ENCODE results near the gene ARAP3. TPM values are rescaled to one million over a fixed set of nuclear protein-coding genes. Genes with fewer than 3 reads are reported as not detected.

ARAP3 gene
- total and polyA plus RNA-seq, 2 donors = 0.71 to 4.2 TPM

DNA sequence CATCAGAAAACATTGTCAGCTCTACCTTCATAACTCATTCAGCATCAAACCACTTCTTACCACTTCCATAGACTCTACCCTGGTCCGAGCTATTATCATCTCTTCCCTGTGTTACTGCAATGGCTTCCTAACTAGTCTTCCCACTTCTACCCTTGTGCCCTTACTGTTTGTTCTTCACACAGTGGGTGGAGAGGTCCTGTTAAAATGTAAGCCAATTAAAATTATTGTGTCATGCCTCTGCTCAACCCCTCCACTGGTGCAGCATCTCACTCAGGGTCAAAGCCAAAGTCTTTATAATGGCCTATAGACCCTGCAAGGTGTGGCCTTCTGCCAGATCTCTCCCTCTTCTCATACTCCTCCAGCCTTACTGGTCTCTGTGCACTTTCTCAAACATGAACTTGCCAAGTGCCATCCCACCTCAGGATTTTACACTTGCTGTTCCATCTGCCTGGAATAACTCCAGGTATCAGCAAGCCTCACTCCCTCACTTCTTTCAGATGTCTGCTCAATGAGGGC is 22.8 kb upstream of the ARAP3 start:
- H3K9me3 ChIP-seq (ENCODE audit: control insufficient read depth in 2 of 2, insufficient read depth in 1 of 2, low read length in 1 of 2) = no peaks in the 10 kb centered on the region
- WGBS = 81% methylated on average over 1 of the region's 1 CpG
- H3K4me3 ChIP-seq (ENCODE audit: low read length in 2 of 2) = no peak overlapping the region
- no peak for DNase-seq (ENCODE audit: low read depth in 6 of 9, low spot score in 9 of 9)
- H3K27me3 ChIP-seq (ENCODE audit: control insufficient read depth in 2 of 2, insufficient read depth in 1 of 2, low read length in 1 of 2) = peaks cover 32 to 92% of the 10 kb centered on the region in 2 donors
- H3K27ac ChIP-seq (ENCODE audit: low read depth in 1 of 2, low read length in 1 of 2) = no peak overlapping the region
- H3K36me3 ChIP-seq (ENCODE audit: control insufficient read depth in 2 of 2, insufficient read depth in 2 of 2, low read length in 1 of 2) = no peaks in the 10 kb centered on the region
- H3K4me1 ChIP-seq (ENCODE audit: control insufficient read depth in 2 of 2, insufficient read depth in 2 of 2, low read length in 2 of 2) = peaks cover 2 to 14% of the 10 kb centered on the region in 2 donors

DNA sequence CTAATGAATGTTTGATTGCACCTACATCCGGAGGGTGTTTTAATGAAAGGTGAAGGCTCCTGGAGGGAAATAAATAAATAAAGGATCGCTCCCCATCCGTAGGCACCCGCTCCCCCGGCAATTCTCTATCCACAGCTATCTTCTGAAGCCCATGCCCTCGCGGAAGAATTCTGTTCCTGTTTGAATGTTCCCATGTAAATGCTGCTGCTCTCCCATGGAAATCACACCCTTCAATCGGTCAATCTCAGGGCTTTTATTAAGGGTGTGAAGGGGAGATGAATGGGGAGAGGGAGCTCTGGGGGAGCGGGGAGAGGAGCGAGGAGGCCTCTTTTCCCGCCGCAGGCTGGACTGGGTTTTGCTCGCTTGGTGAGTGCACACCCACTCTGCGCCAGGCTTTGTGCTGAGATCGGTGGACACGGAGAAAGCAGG is 21.1 kb upstream of the ARAP3 start:
- 17% methylated on average over 16 of the region's 16 CpGs for WGBS

DNA sequence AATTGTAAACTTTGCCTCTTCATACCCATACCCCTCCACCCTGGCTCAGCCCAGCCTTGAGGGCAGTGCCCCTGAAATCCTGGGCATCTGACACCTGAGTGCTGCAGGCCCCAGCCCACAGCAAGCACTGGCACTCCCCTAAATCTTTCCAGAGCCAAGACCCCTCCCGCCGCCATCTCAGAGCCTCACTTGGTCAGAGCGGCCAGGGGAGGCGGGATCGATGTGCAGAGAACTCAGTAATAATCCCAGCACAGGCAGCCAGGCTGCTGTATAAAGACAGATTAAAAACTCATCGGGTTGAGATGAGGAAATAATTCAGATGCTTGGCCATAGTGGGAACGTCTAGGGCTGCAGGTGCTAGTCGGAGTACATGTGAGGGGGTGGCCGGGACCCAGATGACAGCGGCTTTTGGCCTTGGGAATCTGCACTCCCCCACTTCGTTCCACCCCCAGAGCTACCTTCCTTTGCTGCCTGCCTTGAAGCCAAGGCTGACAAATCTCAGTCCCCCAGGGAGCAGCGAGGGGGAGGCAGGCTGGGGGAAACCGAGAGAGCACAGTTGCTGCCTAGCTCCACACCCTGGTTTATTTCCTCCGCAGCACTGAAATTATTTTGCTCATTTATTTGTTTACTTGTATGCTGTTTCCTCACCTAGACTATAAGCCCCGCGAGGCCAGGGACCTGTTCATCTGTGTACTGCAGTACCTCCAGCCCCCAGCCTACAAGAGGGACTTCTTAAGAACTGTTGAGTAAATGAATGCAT is 19.5 kb upstream of the ARAP3 start:
- no peak overlapping the region for H3K27ac ChIP-seq (ENCODE audit: low read depth in 1 of 2, low read length in 1 of 2)
- H3K9me3 ChIP-seq (ENCODE audit: control insufficient read depth in 2 of 2, insufficient read depth in 1 of 2, low read length in 1 of 2) = no peaks in the 10 kb centered on the region
- peaks cover 2 to 14% of the 10 kb centered on the region in 2 donors for H3K4me1 ChIP-seq (ENCODE audit: control insufficient read depth in 2 of 2, insufficient read depth in 2 of 2, low read length in 2 of 2)
- no peaks in the 10 kb centered on the region for H3K36me3 ChIP-seq (ENCODE audit: control insufficient read depth in 2 of 2, insufficient read depth in 2 of 2, low read length in 1 of 2)
- H3K27me3 ChIP-seq (ENCODE audit: control insufficient read depth in 2 of 2, insufficient read depth in 1 of 2, low read length in 1 of 2) = peaks cover 34 to 97% of the 10 kb centered on the region in 2 donors
- H3K4me3 ChIP-seq (ENCODE audit: low read length in 2 of 2) = no peak overlapping the region
- 36% methylated on average over 16 of the region's 16 CpGs for WGBS
- DNase-seq (ENCODE audit: low read depth in 6 of 9, low spot score in 9 of 9) = no peak

More for the DNA sequence above, 21.1 kb upstream of the ARAP3 start:
- H3K27ac ChIP-seq (ENCODE audit: low read depth in 1 of 2, low read length in 1 of 2) = no peak overlapping the region
- H3K36me3 ChIP-seq (ENCODE audit: control insufficient read depth in 2 of 2, insufficient read depth in 2 of 2, low read length in 1 of 2) = no peaks in the 10 kb centered on the region
- no peak for DNase-seq (ENCODE audit: low read depth in 6 of 9, low spot score in 9 of 9)
- no peak overlapping the region for H3K4me3 ChIP-seq (ENCODE audit: low read length in 2 of 2)
- H3K9me3 ChIP-seq (ENCODE audit: control insufficient read depth in 2 of 2, insufficient read depth in 1 of 2, low read length in 1 of 2) = no peaks in the 10 kb centered on the region
- peaks cover 32 to 93% of the 10 kb centered on the region in 2 donors for H3K27me3 ChIP-seq (ENCODE audit: control insufficient read depth in 2 of 2, insufficient read depth in 1 of 2, low read length in 1 of 2)
- peaks cover 2 to 14% of the 10 kb centered on the region in 2 donors for H3K4me1 ChIP-seq (ENCODE audit: control insufficient read depth in 2 of 2, insufficient read depth in 2 of 2, low read length in 2 of 2)

DNA sequence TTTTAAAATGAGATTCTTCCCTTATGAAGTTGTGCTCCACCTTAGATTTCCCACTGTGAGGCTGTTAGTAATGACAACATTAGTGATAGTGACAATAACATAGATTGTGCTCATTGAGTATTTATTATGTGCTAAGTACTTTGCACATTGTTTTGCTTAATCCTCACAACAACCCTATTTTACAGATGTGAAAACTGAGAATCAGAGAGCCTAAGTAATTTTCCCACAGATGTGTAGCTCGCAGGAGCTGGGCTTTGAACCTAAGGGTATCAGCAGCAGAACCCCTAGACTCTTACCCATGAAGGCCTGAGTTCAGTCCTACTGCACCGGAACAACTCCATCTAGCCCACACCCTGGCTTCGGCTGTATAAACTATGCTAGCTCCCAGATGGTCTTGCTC is 15.6 kb upstream of the ARAP3 start:
- H3K36me3 ChIP-seq (ENCODE audit: control insufficient read depth in 2 of 2, insufficient read depth in 2 of 2, low read length in 1 of 2) = no peaks in the 10 kb centered on the region
- peaks cover 18 to 86% of the 10 kb centered on the region in 2 donors for H3K27me3 ChIP-seq (ENCODE audit: control insufficient read depth in 2 of 2, insufficient read depth in 1 of 2, low read length in 1 of 2)
- 96% methylated on average over 3 of the region's 3 CpGs for WGBS

DNA sequence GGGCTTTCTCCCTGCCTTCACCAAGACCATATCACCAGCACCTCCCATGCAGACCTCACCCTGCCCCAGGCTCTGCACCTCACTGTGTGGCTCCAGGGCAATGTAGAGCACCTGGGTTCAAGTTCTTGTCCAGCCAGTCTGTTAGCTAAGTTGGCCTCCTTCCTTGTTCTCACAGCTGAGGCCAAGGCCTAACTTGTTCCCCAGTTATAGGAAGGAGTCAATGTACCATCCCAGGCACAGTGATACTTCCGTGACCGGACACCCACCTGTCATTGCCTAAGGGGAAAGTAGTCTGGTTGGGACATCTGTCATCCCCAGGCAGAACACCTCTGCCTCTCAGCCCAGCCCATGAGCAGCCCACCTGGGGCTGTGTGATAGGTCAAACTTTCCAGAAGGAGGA is 14.4 kb upstream of the ARAP3 start:
- Histone ChIP-seq H3K36me3 (ENCODE audit: control insufficient read depth in 2 of 2, insufficient read depth in 2 of 2, low read length in 1 of 2) (no peaks in the 10 kb centered on the region), H3K4me1 (ENCODE audit: control insufficient read depth in 2 of 2, insufficient read depth in 2 of 2, low read length in 2 of 2) (peaks cover 0 to 8% of the 10 kb centered on the region in 2 donors), H3K9me3 (ENCODE audit: control insufficient read depth in 2 of 2, insufficient read depth in 1 of 2, low read length in 1 of 2) (no peaks in the 10 kb centered on the region), H3K27me3 (ENCODE audit: control insufficient read depth in 2 of 2, insufficient read depth in 1 of 2, low read length in 1 of 2) (peaks cover 8 to 85% of the 10 kb centered on the region in 2 donors), H3K27ac (ENCODE audit: low read depth in 1 of 2, low read length in 1 of 2) (no peak overlapping the region), H3K4me3 (ENCODE audit: low read length in 2 of 2) (no peak overlapping the region)
- 97% methylated on average over 2 of the region's 2 CpGs for WGBS
- no peak for DNase-seq (ENCODE audit: low read depth in 6 of 9, low spot score in 9 of 9)

More for the DNA sequence above, 15.6 kb upstream of the ARAP3 start:
- no peak for DNase-seq (ENCODE audit: low read depth in 6 of 9, low spot score in 9 of 9)
- Histone ChIP-seq H3K27ac (ENCODE audit: low read depth in 1 of 2, low read length in 1 of 2) (no peak overlapping the region), H3K4me1 (ENCODE audit: control insufficient read depth in 2 of 2, insufficient read depth in 2 of 2, low read length in 2 of 2) (peaks cover 2 to 10% of the 10 kb centered on the region in 2 donors), H3K4me3 (ENCODE audit: low read length in 2 of 2) (no peak overlapping the region), H3K9me3 (ENCODE audit: control insufficient read depth in 2 of 2, insufficient read depth in 1 of 2, low read length in 1 of 2) (no peaks in the 10 kb centered on the region)

DNA sequence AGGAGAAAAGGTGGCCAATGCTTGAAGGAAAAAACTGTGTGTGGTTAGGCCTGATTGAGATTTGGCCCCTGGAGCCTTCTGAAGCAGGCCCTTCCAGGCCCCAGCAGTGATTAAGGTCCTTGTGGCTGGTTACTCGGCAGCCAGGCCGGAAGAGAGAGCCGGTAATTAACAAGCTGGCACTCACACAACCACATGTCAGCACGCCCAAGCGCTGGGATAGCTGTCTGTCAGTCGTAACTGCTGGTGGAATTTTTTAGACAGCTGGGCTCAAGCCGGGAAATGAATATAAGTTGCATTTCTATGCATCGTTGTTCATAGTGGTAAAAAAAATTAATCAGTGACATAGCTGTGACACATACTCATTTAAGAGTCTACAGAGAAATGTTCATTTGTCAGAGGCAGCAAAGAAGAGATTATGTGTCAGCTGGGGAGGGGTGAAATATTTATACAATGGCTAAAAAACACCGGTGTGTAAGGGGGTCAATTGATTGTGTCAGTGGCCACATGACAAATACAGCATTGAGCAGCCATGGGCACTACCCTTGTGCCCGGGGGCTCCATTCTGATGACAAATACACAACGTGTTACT is 13.7 kb upstream of the ARAP3 start:
- Histone ChIP-seq H3K4me3 (ENCODE audit: low read length in 2 of 2) (no peak overlapping the region), H3K4me1 (ENCODE audit: control insufficient read depth in 2 of 2, insufficient read depth in 2 of 2, low read length in 2 of 2) (peaks cover 0 to 8% of the 10 kb centered on the region in 2 donors), H3K9me3 (ENCODE audit: control insufficient read depth in 2 of 2, insufficient read depth in 1 of 2, low read length in 1 of 2) (no peaks in the 10 kb centered on the region), H3K27ac (ENCODE audit: low read depth in 1 of 2, low read length in 1 of 2) (no peak overlapping the region), H3K36me3 (ENCODE audit: control insufficient read depth in 2 of 2, insufficient read depth in 2 of 2, low read length in 1 of 2) (no peaks in the 10 kb centered on the region), H3K27me3 (ENCODE audit: control insufficient read depth in 2 of 2, insufficient read depth in 1 of 2, low read length in 1 of 2) (peaks cover 2 to 85% of the 10 kb centered on the region in 2 donors)
- DNase-seq (ENCODE audit: low read depth in 6 of 9, low spot score in 9 of 9) = no peak
- WGBS = 92% methylated on average over 11 of the region's 11 CpGs

DNA sequence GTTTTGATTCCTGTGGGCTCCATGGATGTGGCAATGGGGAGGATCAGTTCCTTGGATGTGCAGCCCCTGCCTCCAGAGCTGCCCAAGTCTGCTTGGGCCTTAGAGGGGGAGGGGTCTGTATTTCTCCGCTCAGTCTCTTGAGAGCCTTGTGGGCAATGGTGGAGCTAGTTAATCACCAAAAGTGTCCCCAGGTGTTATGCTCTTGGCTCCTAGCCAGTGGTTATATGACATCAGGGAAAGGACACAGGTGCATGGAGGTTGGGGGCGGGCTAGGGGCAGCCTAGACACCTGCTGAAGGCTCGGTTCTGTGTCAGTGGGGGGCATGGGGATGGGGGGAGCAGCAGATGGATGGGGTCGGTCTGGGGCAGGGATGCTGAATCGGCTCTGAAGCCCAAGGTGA is 12.4 kb upstream of the ARAP3 start:
- WGBS = 80% methylated on average over 5 of the region's 5 CpGs
- DNase-seq (ENCODE audit: low read depth in 6 of 9, low spot score in 9 of 9) = no peak
- Histone ChIP-seq H3K27me3 (ENCODE audit: control insufficient read depth in 2 of 2, insufficient read depth in 1 of 2, low read length in 1 of 2) (peaks cover 2 to 85% of the 10 kb centered on the region in 2 donors), H3K27ac (ENCODE audit: low read depth in 1 of 2, low read length in 1 of 2) (no peak overlapping the region), H3K4me1 (ENCODE audit: control insufficient read depth in 2 of 2, insufficient read depth in 2 of 2, low read length in 2 of 2) (peaks cover 0 to 8% of the 10 kb centered on the region in 2 donors), H3K36me3 (ENCODE audit: control insufficient read depth in 2 of 2, insufficient read depth in 2 of 2, low read length in 1 of 2) (no peaks in the 10 kb centered on the region), H3K9me3 (ENCODE audit: control insufficient read depth in 2 of 2, insufficient read depth in 1 of 2, low read length in 1 of 2) (no peaks in the 10 kb centered on the region), H3K4me3 (ENCODE audit: low read length in 2 of 2) (no peak overlapping the region)

DNA sequence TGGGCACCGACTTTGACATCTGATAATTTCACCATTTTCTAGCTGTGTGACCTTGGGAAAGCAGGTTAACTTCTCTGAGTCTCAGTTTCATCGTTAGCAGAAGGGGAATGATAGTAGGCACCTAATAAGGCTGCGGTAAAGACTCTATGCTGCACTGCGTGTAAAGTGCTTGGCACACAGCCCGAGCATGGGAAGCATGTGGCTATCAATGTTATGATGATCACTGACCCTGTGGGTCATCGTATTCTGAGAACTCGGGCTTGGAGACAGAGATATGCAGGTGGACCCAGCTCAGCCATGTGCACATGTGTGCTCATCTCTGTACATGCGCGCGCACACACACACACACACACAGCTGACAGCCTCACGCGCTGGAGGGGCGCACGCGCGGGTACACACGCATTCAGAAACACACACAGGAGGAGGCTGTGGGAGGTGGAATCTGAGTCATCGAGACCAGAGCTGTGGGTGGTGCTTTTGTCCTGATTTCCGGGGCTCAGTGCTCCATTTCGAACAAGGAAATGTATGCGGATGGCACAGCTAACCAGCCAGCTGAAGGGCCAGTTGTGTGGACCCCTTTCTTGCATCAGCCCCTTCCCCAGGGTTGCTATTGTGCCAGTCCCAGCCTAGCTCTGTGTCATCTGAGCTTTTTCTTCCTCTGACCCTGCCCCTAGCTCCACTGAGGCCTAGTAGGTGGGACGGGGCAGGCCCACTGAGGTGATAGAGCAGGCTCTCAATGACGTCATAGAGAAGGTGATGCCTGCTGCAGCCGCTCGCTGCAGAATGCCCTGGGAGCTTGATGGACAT is 11.1 kb upstream of the ARAP3 start:
- Histone ChIP-seq H3K4me3 (ENCODE audit: low read length in 2 of 2) (no peak overlapping the region), H3K9me3 (ENCODE audit: control insufficient read depth in 2 of 2, insufficient read depth in 1 of 2, low read length in 1 of 2) (no peaks in the 10 kb centered on the region), H3K4me1 (ENCODE audit: control insufficient read depth in 2 of 2, insufficient read depth in 2 of 2, low read length in 2 of 2) (peaks cover 0 to 8% of the 10 kb centered on the region in 2 donors), H3K27me3 (ENCODE audit: control insufficient read depth in 2 of 2, insufficient read depth in 1 of 2, low read length in 1 of 2) (peaks cover 2 to 81% of the 10 kb centered on the region in 2 donors), H3K36me3 (ENCODE audit: control insufficient read depth in 2 of 2, insufficient read depth in 2 of 2, low read length in 1 of 2) (no peaks in the 10 kb centered on the region), H3K27ac (ENCODE audit: low read depth in 1 of 2, low read length in 1 of 2) (no peak overlapping the region)
- 91% methylated on average over 25 of the region's 25 CpGs for WGBS
- no peak for DNase-seq (ENCODE audit: low read depth in 6 of 9, low spot score in 9 of 9)

DNA sequence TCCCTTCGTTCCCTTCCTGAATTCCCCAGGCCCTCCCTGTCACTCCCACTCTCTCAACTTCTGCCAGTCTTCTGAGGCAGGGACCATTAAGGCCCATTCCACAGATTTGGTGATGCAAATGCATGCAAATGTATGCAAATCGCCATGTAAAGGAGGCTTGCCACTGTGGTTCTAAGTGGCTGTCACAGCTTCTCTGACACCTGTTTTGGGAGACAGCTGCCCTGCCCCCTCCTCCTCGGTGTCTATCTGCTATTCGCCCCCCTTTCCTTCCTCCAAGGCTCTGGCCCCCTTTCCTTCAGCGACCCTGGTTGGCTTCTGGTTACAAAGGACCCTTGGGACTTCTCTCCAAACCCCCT is 10.5 kb upstream of the ARAP3 start:
- DNase-seq (ENCODE audit: low read depth in 6 of 9, low spot score in 9 of 9) = no peak
- Histone ChIP-seq H3K4me3 (ENCODE audit: low read length in 2 of 2) (no peak overlapping the region), H3K9me3 (ENCODE audit: control insufficient read depth in 2 of 2, insufficient read depth in 1 of 2, low read length in 1 of 2) (no peaks in the 10 kb centered on the region), H3K36me3 (ENCODE audit: control insufficient read depth in 2 of 2, insufficient read depth in 2 of 2, low read length in 1 of 2) (no peaks in the 10 kb centered on the region), H3K4me1 (ENCODE audit: control insufficient read depth in 2 of 2, insufficient read depth in 2 of 2, low read length in 2 of 2) (peaks cover 0 to 8% of the 10 kb centered on the region in 2 donors), H3K27ac (ENCODE audit: low read depth in 1 of 2, low read length in 1 of 2) (no peak overlapping the region), H3K27me3 (ENCODE audit: control insufficient read depth in 2 of 2, insufficient read depth in 1 of 2, low read length in 1 of 2) (peaks cover 2 to 76% of the 10 kb centered on the region in 2 donors)
- WGBS = 38% methylated on average over 5 of the region's 5 CpGs

All from thymus (tissue), 11 donors.